Measurements from ENCODE around the gene MAPKBP1. TPM values are rescaled to one million over a fixed set of nuclear protein-coding genes. Genes with fewer than 3 reads are reported as not detected.

Gene MAPKBP1
- polyA plus RNA-seq, 1 donor from 2014 or later, result 30.3 TPM

- peak within 1 kb of the TSS; percentile 71 for H3K4me2 ChIP-seq (ENCODE audit: low read length)
- no peaks in the 10 kb centered on the region for H3K36me3 ChIP-seq (ENCODE audit: insufficient read depth, low read length)
- H3K9ac ChIP-seq (ENCODE audit: low read length), result peak within 1 kb of the TSS; percentile 84
- no peaks in the 10 kb centered on the region for H3K9me2 ChIP-seq (ENCODE audit: insufficient read depth, low read length)
- H3K79me2 ChIP-seq (replicated peaks; ENCODE audit: insufficient read depth, low read length), result peaks cover 3% of the 10 kb centered on the region
- H2AFZ ChIP-seq (ENCODE audit: low read depth, low read length), result peak within 1 kb of the TSS; percentile 60
- H3F3A ChIP-seq (ENCODE audit: insufficient read depth, low read length, poor library complexity, severe bottlenecking), result no peaks in the 10 kb centered on the region
- H3K27me3 ChIP-seq (ENCODE audit: insufficient read depth, low read depth, low read length), result no peaks in the 10 kb centered on the region
- H3K27ac ChIP-seq (ENCODE audit: low read length), result peak within 1 kb of the TSS; percentile 62
- peak within 1 kb of the TSS; percentile 97 for H3K4me3 ChIP-seq (ENCODE audit: low read length)
- no peaks in the 10 kb centered on the region for H4K20me1 ChIP-seq (ENCODE audit: insufficient read depth)
- H3K9me3 ChIP-seq (ENCODE audit: low read length), result no peaks in the 10 kb centered on the region
- TF ChIP-seq REST (IDR thresholded peaks at IDR 0.05; ENCODE audit: borderline replicate concordance), result peak; percentile 73
- TF ChIP-seq RAD21 (conservative IDR thresholded peaks at IDR 0.05), result peak; percentile 44
- TF ChIP-seq EP300 (conservative IDR thresholded peaks at IDR 0.05; ENCODE audit: poor library complexity, severe bottlenecking), result peak; percentile 36
- TF ChIP-seq POLR2AphosphoS5 (IDR thresholded peaks at IDR 0.05), result peak; percentile 83
- TF ChIP-seq SMC3 (conservative IDR thresholded peaks at IDR 0.05; ENCODE audit: poor library complexity), result peak; percentile 42
- TF ChIP-seq MXI1 (conservative IDR thresholded peaks at IDR 0.05; ENCODE audit: poor library complexity, severe bottlenecking), result peak; percentile 90
- no peak for TF ChIP-seq EZH2 (IDR thresholded peaks at IDR 0.05; ENCODE audit: borderline replicate concordance, insufficient read depth, low read length, poor library complexity, severe bottlenecking)
- TF ChIP-seq CTCF (IDR thresholded peaks at IDR 0.05; ENCODE audit: poor library complexity, severe bottlenecking), result no peak
- peak; percentile 70 for TF ChIP-seq TAF1 (IDR thresholded peaks at IDR 0.05; ENCODE audit: low read depth)
Observed at GRCh38 chr15:41827880-41828806, 53.9 kb downstream of the MAPKBP1 start, which contains the start of gene JMJD7. Gene JMJD7 (plus strand): TSS chr15:41828092. CDS start chr15:41828125, 33 bp downstream.

GRCh38 chr15:41828807-41829141 is 54.5 kb downstream of the MAPKBP1 start:
- TF ChIP-seq CTCF (IDR thresholded peaks at IDR 0.05; ENCODE audit: poor library complexity, severe bottlenecking) (no peak), EP300 (conservative IDR thresholded peaks at IDR 0.05; ENCODE audit: poor library complexity, severe bottlenecking) (no peak), RAD21 (conservative IDR thresholded peaks at IDR 0.05) (no peak), MXI1 (conservative IDR thresholded peaks at IDR 0.05; ENCODE audit: poor library complexity, severe bottlenecking) (no peak), TAF1 (IDR thresholded peaks at IDR 0.05; ENCODE audit: low read depth) (no peak), POLR2AphosphoS5 (IDR thresholded peaks at IDR 0.05) (no peak), REST (IDR thresholded peaks at IDR 0.05; ENCODE audit: borderline replicate concordance) (no peak), SMC3 (conservative IDR thresholded peaks at IDR 0.05; ENCODE audit: poor library complexity) (no peak), EZH2 (IDR thresholded peaks at IDR 0.05; ENCODE audit: borderline replicate concordance, insufficient read depth, low read length, poor library complexity, severe bottlenecking) (no peak)
- Histone ChIP-seq H3K36me3 (ENCODE audit: insufficient read depth, low read length) (no peaks in the 10 kb centered on the region), H3K27me3 (ENCODE audit: insufficient read depth, low read depth, low read length) (no peaks in the 10 kb centered on the region), H4K20me1 (ENCODE audit: insufficient read depth) (no peaks in the 10 kb centered on the region), H2AFZ (ENCODE audit: low read depth, low read length) (no peak overlapping the region), H3K4me2 (ENCODE audit: low read length) (peak overlapping the region; percentile 71), H3F3A (ENCODE audit: insufficient read depth, low read length, poor library complexity, severe bottlenecking) (no peaks in the 10 kb centered on the region), H3K9me3 (ENCODE audit: low read length) (no peaks in the 10 kb centered on the region), H3K9me2 (ENCODE audit: insufficient read depth, low read length) (no peaks in the 10 kb centered on the region), H3K27ac (ENCODE audit: low read length) (peak overlapping the region; percentile 62), H3K4me3 (ENCODE audit: low read length) (peak overlapping the region; percentile 97), H3K79me2 (replicated peaks; ENCODE audit: insufficient read depth, low read length) (peaks cover 3% of the 10 kb centered on the region), H3K9ac (ENCODE audit: low read length) (peak overlapping the region; percentile 84)

All from neural cell (in vitro differentiated cells).